ENCODE data around the gene PTP4A1. TPM values are rescaled to one million over a fixed set of nuclear protein-coding genes. Genes with fewer than 3 reads are reported as not detected.

PTP4A1 gene
- polyA plus RNA-seq, 1 donor (not counting 4 experiments of a cell fraction or from before 2014, with no cell fraction given), result 65.7 TPM

DNA sequence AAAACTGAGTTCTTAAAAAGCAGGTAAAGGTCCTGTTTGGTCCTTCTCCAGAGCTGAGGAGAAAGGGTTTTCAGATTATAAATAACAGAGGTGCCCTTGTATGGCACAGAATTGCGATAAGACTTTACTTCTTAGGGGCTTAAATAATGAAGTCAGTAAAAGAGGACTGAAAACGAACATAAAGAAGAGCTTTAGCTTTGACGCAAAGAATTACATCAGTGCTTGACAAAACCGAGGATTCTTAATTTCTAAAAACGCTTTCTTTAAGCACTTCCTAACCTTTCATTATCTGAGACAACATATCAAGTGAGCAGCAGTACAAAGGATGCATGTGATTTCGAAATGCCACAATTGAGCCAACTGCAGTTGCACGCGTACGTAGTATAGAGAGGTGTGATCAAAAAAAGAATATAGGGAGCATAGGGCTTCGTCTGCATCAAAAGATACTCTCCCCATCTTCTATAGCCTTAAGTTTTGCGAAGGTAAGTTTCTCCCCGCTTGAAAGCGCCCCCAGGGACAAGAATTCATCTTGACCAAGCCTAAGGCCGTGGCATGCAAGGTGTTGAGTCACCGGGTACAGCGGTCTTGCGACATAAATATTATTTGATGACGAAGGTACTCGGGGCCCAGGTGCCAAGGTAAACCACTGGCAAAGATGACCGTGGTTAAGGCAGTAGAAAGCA, 778 bp upstream of the PTP4A1 start:
- H3K9me1 ChIP-seq (ENCODE audit: control insufficient read depth, extremely low read depth, insufficient read depth, low read length), result no peaks in the 10 kb centered on the region
- H2AFZ ChIP-seq (ENCODE audit: control insufficient read depth, low read length), result peak overlapping the region; percentile 88
- peaks cover 0 to 12% of the 10 kb centered on the region in 2 experiments for H3K36me3 ChIP-seq (ENCODE audit: control insufficient read depth in 2 of 2, extremely low read depth in 1 of 2, insufficient read depth in 2 of 2, low read length in 2 of 2)
- peak overlapping the region; percentile 93 for H3K4me2 ChIP-seq (ENCODE audit: control insufficient read depth, extremely low read depth, insufficient read depth, low read depth, low read length)
- peak in 1 of 3 experiments; percentile 14 for TF ChIP-seq CTCF (optimal IDR thresholded peaks at IDR 0.05 in 1 of 3, IDR thresholded peaks at IDR 0.05 in 1 of 3, conservative IDR thresholded peaks at IDR 0.05 in 1 of 3; ENCODE audit: extremely low read depth in 1 of 3, insufficient read depth in 2 of 3, low read length in 3 of 3)
- TF ChIP-seq EZH2 (IDR thresholded peaks at IDR 0.05; ENCODE audit: low read length), result no peak
- H3K27ac ChIP-seq (ENCODE audit: control insufficient read depth, insufficient read depth, low read length), result peak overlapping the region; percentile 100
- H3K4me3 ChIP-seq (ENCODE audit: control insufficient read depth in 2 of 3, extremely low read depth in 1 of 3, insufficient read depth in 2 of 3, low read depth in 1 of 3, low read length in 3 of 3), result peak overlapping the region; percentile 70 to 93 (median 85)
- H3K9ac ChIP-seq (ENCODE audit: control insufficient read depth, extremely low read depth, insufficient read depth, low read length), result peak overlapping the region; percentile 96
- DNase-seq (ENCODE audit: low read depth, low spot score), result no peak
- no peaks in the 10 kb centered on the region for H3K27me3 ChIP-seq (ENCODE audit: control insufficient read depth, extremely low read depth, insufficient read depth, low read length)
- H3K9me3 ChIP-seq (ENCODE audit: control insufficient read depth, low read depth, low read length), result no peaks in the 10 kb centered on the region
- peaks cover 40% of the 10 kb centered on the region for H3K79me2 ChIP-seq (ENCODE audit: control insufficient read depth, insufficient read depth, low read length)
- H3K4me1 ChIP-seq (ENCODE audit: control insufficient read depth, extremely low read depth, insufficient read depth, low read length), result peaks cover 17% of the 10 kb centered on the region
- dilution Hi-C loops (cut with MboI; ENCODE audit: extremely low pct_ligation_motif_present, low sequenced_read_pairs), result no loop called here
- peaks cover 5% of the 10 kb centered on the region for H4K20me1 ChIP-seq (ENCODE audit: control insufficient read depth, extremely low read depth, insufficient read depth, low read length)
- no peak for FAIRE-seq

DNA sequence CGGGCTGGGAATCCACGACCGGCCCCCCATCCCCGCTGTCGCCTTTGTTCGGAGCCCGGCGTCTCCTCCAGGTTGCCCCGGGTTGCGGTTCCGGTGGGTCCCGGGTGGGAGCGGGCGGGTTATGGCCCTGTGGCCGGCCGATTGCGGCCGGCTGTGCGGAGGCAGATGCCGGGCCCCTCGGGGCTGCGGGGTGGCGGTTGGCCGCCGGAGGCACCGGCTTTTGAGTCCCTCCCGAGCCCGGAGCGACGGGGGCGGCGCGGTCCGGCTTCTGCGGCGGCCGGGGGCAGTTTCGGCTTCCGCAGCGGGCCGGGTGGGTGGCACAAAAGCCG, 431 bp downstream of the PTP4A1 start:
- peaks cover 15% of the 10 kb centered on the region for H3K4me1 ChIP-seq (ENCODE audit: control insufficient read depth, extremely low read depth, insufficient read depth, low read length)
- H3K9me3 ChIP-seq (ENCODE audit: control insufficient read depth, low read depth, low read length), result no peaks in the 10 kb centered on the region
- H3K27ac ChIP-seq (ENCODE audit: control insufficient read depth, insufficient read depth, low read length), result peak overlapping the region; percentile 100
- H3K36me3 ChIP-seq (ENCODE audit: control insufficient read depth in 2 of 2, extremely low read depth in 1 of 2, insufficient read depth in 2 of 2, low read length in 2 of 2), result peaks cover 0 to 21% of the 10 kb centered on the region in 2 experiments
- dilution Hi-C loops (cut with MboI; ENCODE audit: extremely low pct_ligation_motif_present, low sequenced_read_pairs), result no loop called here
- no peak for DNase-seq (ENCODE audit: low read depth, low spot score)
- no peak overlapping the region for H3K4me2 ChIP-seq (ENCODE audit: control insufficient read depth, extremely low read depth, insufficient read depth, low read depth, low read length)
- peaks cover 51% of the 10 kb centered on the region for H3K79me2 ChIP-seq (ENCODE audit: control insufficient read depth, insufficient read depth, low read length)
- TF ChIP-seq EZH2 (IDR thresholded peaks at IDR 0.05; ENCODE audit: low read length) (no peak), CTCF (optimal IDR thresholded peaks at IDR 0.05 in 1 of 3, IDR thresholded peaks at IDR 0.05 in 1 of 3, conservative IDR thresholded peaks at IDR 0.05 in 1 of 3; ENCODE audit: extremely low read depth in 1 of 3, insufficient read depth in 2 of 3, low read length in 3 of 3) (no peak)
- peak overlapping the region; percentile 96 for H3K9ac ChIP-seq (ENCODE audit: control insufficient read depth, extremely low read depth, insufficient read depth, low read length)
- peaks cover 14% of the 10 kb centered on the region for H4K20me1 ChIP-seq (ENCODE audit: control insufficient read depth, extremely low read depth, insufficient read depth, low read length)
- H3K4me3 ChIP-seq (ENCODE audit: control insufficient read depth in 2 of 3, extremely low read depth in 1 of 3, insufficient read depth in 2 of 3, low read depth in 1 of 3, low read length in 3 of 3), result peak overlapping the region; percentile 77 to 93 (median 85)
- no peak overlapping the region for H2AFZ ChIP-seq (ENCODE audit: control insufficient read depth, low read length)
- FAIRE-seq, result no peak
- H3K9me1 ChIP-seq (ENCODE audit: control insufficient read depth, extremely low read depth, insufficient read depth, low read length), result no peaks in the 10 kb centered on the region
- no peaks in the 10 kb centered on the region for H3K27me3 ChIP-seq (ENCODE audit: control insufficient read depth, extremely low read depth, insufficient read depth, low read length)

Data from keratinocyte (primary cell).